ENCODE results near the gene NAA60.
A peak's percentile ranks its signal among the peaks of the same experiment; 100 is the strongest.
"Not testable (repeated sequence)": the region's sequence is repeated elsewhere in the genome, so short reads cannot be mapped to it uniquely, and the experiment has no call there.

Gene NAA60

GRCh38 chr16:3484318-3485096 lies 41.0 kb downstream of the NAA60 start:
- no peak for DNase-seq

GRCh38 chr16:3485097-3485745 lies 41.7 kb downstream of the NAA60 start:
- no peak for DNase-seq

GRCh38 chr16:3485821-3486505 lies 42.5 kb downstream of the NAA60 start:
- no peak for DNase-seq

- no peak for DNase-seq
Observed at GRCh38 chr16:3486506-3487215, 43.2 kb downstream of the NAA60 start.

DNA sequence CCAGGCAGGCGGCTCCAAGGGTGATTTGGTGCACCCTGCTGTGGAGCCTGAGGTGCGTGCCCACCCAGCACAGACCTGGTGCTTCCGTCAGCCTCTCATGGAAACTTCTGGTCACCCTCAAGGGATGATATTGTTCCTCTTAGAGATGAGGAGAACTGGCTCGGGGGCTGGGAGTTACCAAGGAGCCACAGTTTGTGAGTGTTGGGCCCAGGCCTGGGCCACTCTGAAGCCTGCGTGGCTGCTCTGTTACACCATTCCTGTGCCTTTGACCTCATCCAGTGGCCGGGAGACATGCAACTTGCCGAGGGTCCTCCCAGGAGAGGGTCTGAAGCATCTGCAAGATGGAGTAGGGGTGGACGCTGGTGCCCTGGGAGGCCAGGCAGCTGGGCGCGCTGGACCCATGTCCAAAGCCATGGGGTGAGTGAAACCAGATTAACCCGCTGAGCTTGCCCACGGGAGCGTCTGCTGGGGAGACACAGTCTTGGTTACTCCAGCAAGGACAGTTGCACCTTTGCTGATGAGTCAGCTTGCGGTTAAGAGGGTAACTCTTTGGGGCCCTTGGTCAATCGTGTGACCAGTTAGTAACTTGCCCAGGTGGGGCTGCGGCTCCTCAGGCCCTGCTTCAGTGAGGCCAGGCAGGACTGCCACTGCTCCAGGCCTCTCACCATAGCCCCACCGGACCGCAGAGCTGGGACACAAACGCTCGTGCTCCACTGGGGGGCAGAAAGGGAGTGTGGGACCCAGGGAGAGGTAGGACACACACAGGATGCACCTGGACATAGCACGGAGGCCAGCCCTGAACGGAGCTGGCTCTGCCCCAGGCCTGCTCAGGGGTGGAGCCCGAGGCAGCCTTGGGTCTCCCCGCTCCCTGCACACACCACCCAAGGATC lies 44.3 kb downstream of the NAA60 start:
- DNase-seq: no peak

DNA sequence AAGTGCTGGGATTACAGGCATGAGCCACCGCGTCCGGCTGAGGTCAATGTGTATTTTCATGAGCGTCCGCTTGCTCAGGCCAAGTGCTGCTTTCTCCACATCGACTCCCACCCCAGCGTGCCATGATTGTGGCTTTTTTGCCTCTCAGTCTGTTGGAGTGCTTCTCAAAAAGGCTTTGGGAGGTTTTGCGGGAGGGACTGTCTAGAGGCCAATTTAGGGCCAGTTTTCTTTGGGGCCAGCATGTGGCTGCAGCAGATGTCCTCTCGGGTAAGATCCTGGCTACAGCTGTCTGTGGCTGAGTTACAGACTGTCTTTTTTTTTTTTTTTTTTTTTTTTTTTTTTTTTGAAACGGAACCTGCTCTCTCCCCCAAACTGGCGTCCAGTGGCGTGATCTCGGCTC lies 45.3 kb downstream of the NAA60 start:
- no peak for DNase-seq

- peak; percentile 73 for DNase-seq
Observed at GRCh38 chr16:3490911-3491629, 47.6 kb downstream of the NAA60 start.

DNA sequence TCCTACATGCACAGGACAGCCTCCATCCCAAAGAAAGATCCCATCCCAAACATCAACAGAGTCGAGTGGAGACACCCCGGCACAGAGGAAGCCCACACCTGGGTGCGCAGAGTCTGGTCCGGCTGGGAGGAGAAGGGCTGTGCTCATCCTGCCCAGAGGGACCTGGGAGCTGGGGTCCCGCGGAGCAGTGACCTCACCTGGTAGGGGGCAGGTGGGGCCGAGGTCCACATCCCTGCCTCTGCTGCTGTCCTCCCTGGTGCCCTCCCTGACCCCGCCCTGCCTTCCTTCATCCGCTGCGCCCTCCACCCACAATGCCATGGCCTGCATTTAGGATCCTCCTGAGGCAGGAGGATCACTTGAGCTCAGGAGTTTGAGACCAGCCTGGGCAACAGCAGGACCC lies 48.9 kb downstream of the NAA60 start:
- no peak for DNase-seq

- no peak for DNase-seq
Observed at GRCh38 chr16:3494386-3494973, 51.0 kb downstream of the NAA60 start.

DNA sequence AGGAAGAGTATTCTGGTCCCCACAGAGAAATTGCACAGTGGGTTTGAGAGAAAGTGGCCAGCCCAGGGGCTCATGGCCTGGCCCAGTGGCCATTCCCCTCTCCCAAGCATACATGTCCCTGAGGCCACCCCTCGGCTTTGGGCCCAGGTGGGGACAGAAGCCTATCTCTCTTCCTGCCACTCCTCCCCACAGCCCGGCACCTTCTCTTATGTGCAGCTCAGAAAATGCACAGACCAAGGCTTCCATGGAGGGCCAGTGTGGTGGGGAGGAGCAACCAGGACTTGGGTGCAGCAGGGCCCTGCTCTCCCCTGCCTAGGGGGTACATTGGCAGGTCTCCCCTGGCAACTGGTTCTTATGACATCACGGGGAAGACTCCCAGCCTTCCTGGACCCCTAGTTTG lies 51.7 kb downstream of the NAA60 start, which contains the start of gene C16orf90:
Gene C16orf90 (minus strand): TSS at position 314 of the 400 bp plus-strand sequence. CDS start 68 bp downstream, at position 246.
- no peak for DNase-seq

- no peak for DNase-seq
Observed at GRCh38 chr16:3496386-3496785, 52.9 kb downstream of the NAA60 start.

DNA sequence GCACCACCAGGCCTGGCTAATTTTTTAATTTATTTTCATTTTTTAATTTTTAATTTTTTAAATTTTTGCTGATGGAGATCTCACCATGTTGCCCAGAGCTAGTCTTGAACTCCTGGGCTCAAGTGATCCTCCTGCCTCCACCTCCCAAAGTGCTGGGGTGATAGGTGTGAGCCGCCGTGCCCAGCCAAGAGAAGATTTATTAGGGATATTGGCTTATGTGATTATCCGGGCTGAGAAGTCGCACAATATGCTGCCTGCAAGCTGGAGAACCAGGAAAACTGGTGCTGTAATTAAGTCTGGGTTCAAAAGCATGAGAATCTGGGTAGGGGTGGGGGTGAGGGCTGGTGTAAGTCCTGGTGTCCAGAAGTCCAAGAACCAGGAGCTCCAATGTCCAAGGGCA lies 54.3 kb downstream of the NAA60 start:
- no peak for DNase-seq

GRCh38 chr16:3498988-3499387 lies 55.5 kb downstream of the NAA60 start:
- DNase-seq: no peak

GRCh38 chr16:3501412-3501761 lies 57.9 kb downstream of the NAA60 start:
- not testable (repeated sequence) for DNase-seq

DNA sequence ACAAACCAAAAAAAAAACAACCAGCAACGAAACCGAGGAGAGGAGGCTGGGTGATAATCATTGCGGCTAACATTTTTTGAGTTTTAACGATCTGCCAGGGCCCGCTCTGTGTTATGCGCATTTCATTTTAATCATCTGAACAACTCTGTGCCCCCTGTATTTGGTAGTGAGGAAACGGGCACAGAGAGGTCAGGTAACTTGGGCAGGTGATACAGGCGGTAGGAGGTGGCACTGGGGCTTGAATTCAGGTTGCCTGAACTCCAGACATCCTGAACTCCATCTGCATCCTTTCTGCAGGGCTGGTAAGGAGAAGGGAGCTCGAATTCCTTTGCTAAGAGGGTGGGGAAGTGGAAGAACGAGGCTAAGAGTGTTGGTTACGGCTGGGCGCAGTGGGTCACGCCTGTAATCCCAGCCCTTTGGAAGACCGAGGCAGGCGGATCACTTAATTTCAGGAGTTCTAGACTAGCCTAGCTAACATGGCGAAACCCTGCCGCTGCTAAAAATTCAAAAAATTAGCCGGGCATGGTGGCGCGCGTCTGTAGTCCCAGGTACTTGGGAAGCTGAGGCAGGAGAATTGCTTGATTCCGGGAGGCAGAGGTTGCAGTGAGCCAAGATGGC lies 58.4 kb downstream of the NAA60 start:
- DNase-seq: no peak

GRCh38 chr16:3503523-3503922 lies 60.0 kb downstream of the NAA60 start:
- DNase-seq: no peak

GRCh38 chr16:3508736-3509135 lies 65.3 kb downstream of the NAA60 start:
- no peak for DNase-seq

DNA sequence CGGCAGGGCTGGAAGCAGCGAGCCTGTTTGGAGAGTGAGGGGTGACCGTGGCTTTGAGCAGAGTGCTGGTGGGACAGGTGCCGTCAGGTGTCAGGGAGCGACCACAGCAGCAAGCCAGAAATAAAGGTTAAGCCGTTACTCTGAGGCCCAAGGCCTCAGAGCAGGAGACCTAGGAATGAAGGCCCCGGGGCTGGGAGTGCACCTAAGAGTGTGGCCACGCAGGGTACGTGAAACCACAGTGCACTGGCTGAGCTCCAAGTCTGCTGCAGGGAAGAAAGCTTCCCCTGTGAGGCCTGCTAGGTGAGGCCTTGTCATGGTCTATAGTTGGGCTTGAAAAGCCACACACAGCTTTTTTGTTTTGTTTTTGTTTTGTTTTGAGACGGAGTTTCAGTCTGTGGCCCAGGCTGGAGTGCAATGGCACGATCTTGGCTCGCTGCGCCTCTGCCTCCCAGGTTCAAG lies 66.0 kb downstream of the NAA60 start:
- DNase-seq: no peak

DNA sequence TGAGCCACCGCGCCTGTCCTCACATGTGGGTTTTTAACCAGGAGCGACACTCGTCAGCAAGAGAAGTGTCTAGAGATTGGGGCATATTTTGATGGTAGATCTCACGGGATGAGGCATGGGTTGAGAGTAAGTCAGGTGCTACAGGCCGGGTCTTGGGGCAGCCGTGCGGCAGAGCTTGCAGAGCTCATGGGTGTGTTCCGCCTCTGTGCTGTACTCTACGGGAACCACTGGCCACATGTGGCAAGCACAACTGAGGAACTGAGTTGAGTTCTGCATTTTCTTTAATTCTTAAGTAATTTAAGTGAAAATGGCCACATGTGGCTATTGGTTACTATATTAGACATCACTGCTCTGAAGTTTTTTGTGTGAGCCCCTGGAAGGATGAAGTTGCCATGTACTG lies 66.9 kb downstream of the NAA60 start:
- no peak for DNase-seq
